ES-I3 (cell line): ENCODE measurements around the gene PLD5.
"Not testable (repeated sequence)": the region's sequence is repeated elsewhere in the genome, so short reads cannot be mapped to it uniquely, and the experiment has no call there.

Experiments
- H3K36me3 ChIP-seq: 2 replicates; pipeline ENCODE4 v1.6.1; 2013; ENCODE audit warnings: mild to moderate bottlenecking, low read length, control low read depth, moderate library complexity; ENCODE audit not compliant: insufficient read depth
- H3K4me1 ChIP-seq: 2 replicates; pipeline ENCODE4 v1.6.1; 2013; ENCODE audit warnings: mild to moderate bottlenecking, control low read depth, low read length; ENCODE audit not compliant: insufficient read depth
- H3K9ac ChIP-seq: 2 replicates; pipeline ENCODE4 v1.6.1; 2013; ENCODE audit warnings: low read depth, mild to moderate bottlenecking, low read length, moderate library complexity
- H3K9me3 ChIP-seq: 2 replicates; pipeline ENCODE4 v1.6.1; 2013; ENCODE audit warnings: mild to moderate bottlenecking, low read length, moderate library complexity; ENCODE audit not compliant: control insufficient read depth, insufficient read depth

The PLD5 gene

DNA sequence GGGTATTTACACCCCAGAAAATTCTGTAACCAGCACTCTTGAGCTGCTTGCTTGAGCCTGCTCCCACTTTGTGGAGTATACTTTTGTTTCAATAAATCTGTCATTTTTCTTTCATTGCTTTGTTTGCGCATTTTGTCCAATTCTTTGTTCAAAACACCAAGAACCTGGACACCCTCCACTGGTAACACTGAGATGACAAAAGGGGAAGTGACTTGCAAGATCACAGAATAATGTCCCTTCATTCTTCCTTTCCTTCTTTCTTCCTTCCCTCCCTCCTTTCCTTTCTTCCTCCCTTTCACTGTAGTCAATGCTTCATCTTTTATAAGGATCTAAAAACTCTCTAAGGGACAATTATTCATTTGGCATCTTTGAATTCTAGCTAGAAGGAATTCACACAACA is 391.1 kb downstream of the PLD5 start:
- H3K9ac ChIP-seq = no peak overlapping the region
- peaks cover 8% of the 10 kb centered on the region for H3K9me3 ChIP-seq
- H3K36me3 ChIP-seq = no peaks in the 10 kb centered on the region
- H3K4me1 ChIP-seq = no peaks in the 10 kb centered on the region

DNA sequence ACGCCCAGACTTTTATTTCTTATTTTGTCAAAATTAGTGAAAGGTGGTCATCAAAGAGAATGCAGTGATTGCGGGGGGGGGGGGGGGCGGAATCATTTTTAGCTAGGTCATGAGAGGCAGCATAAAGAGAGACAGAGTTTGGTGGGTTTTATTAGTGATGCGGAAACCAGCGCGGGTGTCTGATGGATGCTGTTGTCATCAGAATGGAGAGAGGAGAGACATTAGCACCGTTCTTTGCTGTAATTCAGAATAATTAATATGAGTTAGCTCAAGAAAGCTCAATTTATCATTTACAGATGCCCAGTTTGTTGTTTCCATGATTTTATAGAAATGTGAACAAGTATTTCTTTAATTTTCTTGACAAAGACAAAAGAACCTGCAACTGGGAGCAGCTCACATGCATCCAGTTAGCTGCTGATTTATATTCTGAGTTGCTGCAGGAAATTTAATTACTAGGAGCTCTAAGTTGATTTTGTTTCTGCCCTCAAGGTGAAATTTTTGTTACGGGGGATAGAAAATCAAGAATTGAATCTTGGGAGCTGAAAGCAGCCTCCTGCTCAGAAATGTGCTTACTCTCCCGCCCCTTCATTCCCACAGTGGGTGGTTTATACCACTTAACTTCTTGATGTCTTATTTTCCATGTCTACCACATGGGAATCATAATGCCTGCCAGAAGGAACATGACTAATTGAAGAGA is 392.2 kb downstream of the PLD5 start:
- Histone ChIP-seq H3K9ac (no peak overlapping the region), H3K4me1 (no peaks in the 10 kb centered on the region), H3K9me3 (peaks cover 6% of the 10 kb centered on the region), H3K36me3 (no peaks in the 10 kb centered on the region)

DNA sequence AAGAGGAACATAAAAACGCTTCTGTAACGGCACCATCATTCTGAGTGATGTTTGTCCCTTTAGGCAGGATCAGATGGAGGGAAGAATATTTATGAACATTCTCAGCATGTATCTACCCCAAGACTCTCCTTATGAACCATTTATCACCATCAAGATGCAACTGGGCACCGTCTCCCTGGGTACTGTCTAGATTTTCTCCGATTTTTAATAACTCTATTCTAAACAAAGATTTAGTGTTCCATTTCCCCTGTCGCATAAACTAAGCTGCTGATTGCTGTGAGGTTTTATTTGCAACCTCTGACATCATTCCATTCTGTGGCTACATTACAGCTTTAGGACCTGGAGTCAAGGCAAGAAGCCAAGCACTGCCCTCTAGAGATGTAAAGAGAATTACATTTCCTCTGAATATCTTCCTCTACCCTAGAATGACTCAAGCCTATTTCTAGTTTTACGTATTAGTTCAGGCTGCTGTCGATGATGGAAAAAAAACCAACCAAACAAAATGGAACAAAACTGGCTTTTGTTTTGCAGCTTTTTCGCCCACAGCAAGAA is 395.5 kb downstream of the PLD5 start:
- no peaks in the 10 kb centered on the region for H3K9me3 ChIP-seq
- no peaks in the 10 kb centered on the region for H3K4me1 ChIP-seq
- no peaks in the 10 kb centered on the region for H3K36me3 ChIP-seq
- H3K9ac ChIP-seq = no peak overlapping the region

DNA sequence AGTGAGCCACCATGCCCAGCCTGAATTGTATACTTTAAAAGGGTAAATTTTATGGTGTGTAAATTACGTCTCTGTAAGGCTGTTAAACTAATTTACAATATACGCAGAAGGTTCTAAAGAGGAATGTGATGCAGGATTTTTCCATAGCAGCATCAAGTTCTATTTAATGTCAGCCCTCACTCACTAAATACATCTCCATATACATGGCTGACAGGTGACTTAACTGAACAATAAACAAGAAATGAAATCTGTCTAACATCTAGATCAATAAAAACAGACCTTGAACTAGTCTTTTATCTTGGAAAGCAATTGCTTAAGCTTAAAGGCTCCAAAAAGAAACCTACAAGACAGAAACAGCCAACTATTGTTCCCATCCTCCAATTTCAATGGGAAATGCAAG is 404.1 kb downstream of the PLD5 start:
- Histone ChIP-seq H3K9me3 (no peaks in the 10 kb centered on the region), H3K36me3 (no peaks in the 10 kb centered on the region), H3K9ac (no peak overlapping the region), H3K4me1 (no peaks in the 10 kb centered on the region)

DNA sequence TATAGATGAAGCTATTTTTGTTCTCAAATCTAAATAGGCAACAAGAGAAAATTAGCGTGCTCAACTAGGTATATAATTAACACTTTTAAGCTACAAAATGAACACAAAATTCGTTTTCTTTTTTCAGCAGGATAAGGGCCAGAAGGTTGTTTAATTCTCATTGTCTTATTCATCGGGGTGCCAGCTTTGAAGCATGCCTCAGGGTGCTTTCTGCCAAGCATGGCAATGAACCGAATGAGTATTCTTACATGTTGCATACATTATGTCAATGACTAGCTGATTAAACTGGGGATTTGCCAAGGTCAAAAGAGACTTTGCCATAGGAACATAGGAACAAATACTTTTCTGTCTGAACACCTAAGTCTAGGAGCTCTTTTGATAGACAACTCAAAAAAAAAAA is 423.6 kb downstream of the PLD5 start:
- no peak overlapping the region for H3K9ac ChIP-seq
- H3K9me3 ChIP-seq = no peaks in the 10 kb centered on the region
- no peaks in the 10 kb centered on the region for H3K4me1 ChIP-seq
- no peaks in the 10 kb centered on the region for H3K36me3 ChIP-seq

DNA sequence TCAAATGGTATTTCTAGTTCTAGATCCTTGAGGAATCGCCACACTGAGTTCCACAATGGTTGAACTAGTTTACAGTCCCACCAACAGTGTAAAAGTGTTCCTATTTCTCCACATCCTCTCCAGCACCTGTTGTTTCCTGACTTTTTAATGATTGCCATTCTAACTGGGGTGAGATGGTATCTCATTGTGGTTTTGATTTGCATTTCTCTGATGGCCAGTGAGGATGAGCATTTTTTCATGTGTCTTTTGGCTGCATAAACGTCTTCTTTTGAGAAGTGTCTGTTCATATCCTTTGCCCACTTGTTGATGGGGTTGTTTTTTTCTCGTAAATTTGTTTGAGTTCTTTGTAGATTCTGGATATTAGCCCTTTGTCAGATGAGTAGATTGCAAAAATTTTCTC is 427.2 kb downstream of the PLD5 start:
- not testable (repeated sequence) for H3K4me1 ChIP-seq, H3K9ac ChIP-seq, H3K9me3 ChIP-seq, H3K36me3 ChIP-seq

DNA sequence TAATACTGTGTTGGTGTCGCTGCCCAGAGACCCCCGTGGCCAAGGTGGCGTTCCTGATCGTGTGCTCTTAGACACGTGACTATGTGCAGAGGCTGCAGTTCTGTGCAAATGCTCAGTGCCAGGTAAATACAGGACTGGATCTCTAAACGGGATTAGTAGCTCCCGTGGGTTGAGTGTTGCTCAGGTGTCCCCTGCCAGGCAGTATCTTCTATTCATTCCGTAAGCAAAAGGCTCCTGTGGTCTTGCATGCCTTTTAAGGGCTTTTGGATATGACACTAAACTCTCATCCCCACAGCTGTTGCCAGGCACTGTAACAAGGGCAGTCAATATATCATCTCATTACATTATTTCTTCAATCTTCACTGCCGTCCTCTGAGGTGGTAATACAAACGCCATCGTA is 431.4 kb downstream of the PLD5 start:
- Histone ChIP-seq H3K4me1 (no peaks in the 10 kb centered on the region), H3K36me3 (no peaks in the 10 kb centered on the region), H3K9me3 (no peaks in the 10 kb centered on the region), H3K9ac (no peak overlapping the region)

DNA sequence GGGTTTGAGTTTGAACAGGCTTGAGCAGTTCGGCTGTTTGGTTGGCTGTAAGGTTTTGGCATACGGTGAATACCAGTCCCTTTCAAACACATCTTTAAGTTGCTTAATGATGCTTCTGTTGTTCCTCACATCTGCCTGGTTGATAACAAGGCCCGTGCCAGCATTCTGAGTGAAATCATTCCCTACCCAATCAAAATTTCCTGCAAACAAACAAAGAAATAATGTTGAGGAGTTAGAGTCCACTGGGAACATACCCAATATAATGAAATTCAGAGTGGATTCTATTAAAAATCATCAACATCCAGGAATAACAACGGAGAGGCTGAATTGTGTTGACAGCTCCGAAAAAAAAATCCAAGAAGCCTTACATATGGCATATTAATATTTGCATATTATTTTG is 434.6 kb downstream of the PLD5 start:
- Histone ChIP-seq H3K9me3 (no peaks in the 10 kb centered on the region), H3K36me3 (no peaks in the 10 kb centered on the region), H3K4me1 (peaks cover 7% of the 10 kb centered on the region), H3K9ac (no peak overlapping the region)

DNA sequence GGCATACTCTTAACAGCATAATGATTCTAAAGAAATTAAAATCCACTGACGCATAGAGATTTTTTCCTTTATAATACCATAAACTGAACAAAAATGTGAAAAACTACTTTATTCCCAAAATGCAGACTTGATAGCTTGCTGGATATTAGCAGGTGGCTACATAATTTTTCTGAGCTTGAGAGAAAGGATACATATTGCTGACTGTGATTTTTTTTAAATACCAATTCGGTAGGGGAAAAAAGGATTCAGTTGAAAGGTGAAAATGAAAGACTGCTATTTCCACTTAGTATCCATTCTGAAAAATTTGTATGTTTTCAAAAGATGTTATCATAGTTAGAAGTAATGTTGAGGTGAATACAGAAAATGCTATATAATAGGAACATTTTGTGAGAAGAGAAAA is 435.6 kb downstream of the PLD5 start:
- H3K4me1 ChIP-seq = peaks cover 7% of the 10 kb centered on the region
- no peaks in the 10 kb centered on the region for H3K36me3 ChIP-seq
- no peaks in the 10 kb centered on the region for H3K9me3 ChIP-seq
- H3K9ac ChIP-seq = no peak overlapping the region

DNA sequence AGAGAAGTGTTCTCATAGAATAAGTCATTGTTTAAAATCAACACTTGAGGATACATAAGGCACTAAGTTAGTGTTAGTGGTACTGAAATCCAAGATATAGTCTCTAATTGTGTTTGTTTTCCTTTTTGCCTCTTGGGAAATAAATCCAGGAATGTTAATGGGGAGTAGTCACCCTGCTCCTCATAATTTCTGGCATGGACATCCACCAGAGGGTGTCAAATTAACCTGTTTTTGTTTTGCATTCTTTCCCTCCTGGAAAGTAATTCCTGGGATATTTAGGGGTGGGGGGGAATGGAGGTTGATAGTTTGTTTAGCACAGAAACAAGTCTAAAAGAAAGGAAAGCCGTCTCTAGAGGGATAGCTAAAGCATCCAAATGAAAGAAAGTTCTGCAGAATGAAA is 437.8 kb downstream of the PLD5 start:
- H3K4me1 ChIP-seq = peaks cover 7% of the 10 kb centered on the region
- H3K9ac ChIP-seq = no peak overlapping the region

DNA sequence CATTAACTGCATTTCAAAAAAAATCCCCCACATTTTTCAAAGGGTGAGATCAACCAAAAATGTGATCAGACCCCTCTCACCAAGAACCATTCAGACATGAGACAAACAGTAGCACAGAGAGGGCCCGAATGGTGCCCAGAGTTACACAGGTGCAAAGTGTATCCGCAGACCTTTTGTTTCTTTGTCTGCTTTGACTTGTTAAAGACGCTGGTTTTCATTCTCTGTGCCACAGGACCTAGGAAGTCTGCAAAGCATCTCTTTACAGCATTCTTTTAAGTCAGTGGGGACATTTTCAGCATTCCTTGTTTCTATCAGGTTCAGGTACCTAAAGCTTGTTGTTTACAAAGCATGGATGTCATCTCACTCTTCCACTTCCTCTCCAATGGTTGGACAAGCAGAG is 438.4 kb downstream of the PLD5 start:
- peaks cover 7% of the 10 kb centered on the region for H3K4me1 ChIP-seq
- H3K36me3 ChIP-seq = no peaks in the 10 kb centered on the region
- no peak overlapping the region for H3K9ac ChIP-seq
- H3K9me3 ChIP-seq = no peaks in the 10 kb centered on the region

More for the DNA sequence above, 437.8 kb downstream of the PLD5 start:
- Histone ChIP-seq H3K9me3 (no peaks in the 10 kb centered on the region), H3K36me3 (no peaks in the 10 kb centered on the region)

DNA sequence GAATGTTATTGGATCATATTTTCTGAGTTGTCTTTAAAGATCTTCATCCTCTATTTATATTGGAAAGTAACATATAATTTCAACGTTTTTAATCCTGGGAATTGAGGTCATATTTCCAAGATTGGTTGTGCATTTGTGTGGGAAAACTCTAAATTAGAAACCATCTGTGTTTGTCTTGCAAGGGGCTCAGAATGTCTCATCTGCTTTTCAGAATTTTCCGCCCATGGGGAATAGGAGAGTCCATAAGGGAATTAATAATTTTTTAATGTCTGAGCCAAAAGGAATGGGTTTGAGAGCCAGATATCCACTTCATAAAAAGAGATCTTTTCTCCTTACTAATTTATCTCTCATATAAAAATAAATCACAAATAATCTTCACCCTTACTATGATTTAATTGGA is 440.8 kb downstream of the PLD5 start:
- no peaks in the 10 kb centered on the region for H3K9me3 ChIP-seq
- no peaks in the 10 kb centered on the region for H3K36me3 ChIP-seq

DNA sequence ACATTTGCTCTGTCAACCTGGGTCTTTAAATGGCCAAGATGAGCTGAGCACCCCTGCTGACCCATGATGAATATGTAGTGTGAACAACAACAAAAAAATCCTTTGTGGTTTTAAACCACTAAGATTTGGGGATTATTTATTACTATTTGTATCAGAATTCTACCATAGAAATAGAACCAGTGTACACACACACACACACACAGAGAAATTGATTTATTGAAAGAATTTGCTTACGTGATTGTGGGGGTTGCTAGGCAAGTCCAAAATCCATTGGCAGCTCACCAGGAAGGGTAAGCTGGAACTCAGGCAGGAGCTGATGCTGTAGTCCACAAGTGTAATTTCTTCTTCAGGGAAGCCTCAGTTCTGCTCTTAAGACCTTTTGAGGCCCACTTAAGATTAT is 443.1 kb downstream of the PLD5 start:
- no peak overlapping the region for H3K9ac ChIP-seq
- H3K4me1 ChIP-seq = peaks cover 3% of the 10 kb centered on the region
- no peaks in the 10 kb centered on the region for H3K9me3 ChIP-seq
- H3K36me3 ChIP-seq = no peaks in the 10 kb centered on the region

More for the DNA sequence above, 440.8 kb downstream of the PLD5 start:
- Histone ChIP-seq H3K9ac (no peak overlapping the region), H3K4me1 (peaks cover 7% of the 10 kb centered on the region)

DNA sequence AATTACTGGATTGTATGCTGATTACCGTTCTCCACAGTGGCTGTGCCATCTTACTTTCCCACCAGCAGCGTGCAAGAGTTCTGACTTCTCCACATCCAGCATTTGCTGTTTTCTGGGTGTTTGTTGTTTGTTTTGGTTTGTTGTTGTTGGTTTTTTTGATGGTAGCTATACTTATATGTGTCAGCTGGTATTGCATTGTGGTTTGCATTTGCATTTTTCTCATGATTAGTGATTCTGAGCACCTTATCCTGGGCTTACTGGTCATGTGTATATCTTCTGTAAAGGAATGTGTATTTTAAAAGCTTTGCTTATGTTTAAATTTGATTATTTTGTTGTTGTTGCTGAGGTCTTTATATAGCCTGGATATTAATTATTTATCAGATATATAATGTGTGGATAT is 458.7 kb downstream of the PLD5 start:
- Histone ChIP-seq H3K4me1 (no peaks in the 10 kb centered on the region), H3K36me3 (no peaks in the 10 kb centered on the region), H3K9ac (no peak overlapping the region), H3K9me3 (no peaks in the 10 kb centered on the region)

DNA sequence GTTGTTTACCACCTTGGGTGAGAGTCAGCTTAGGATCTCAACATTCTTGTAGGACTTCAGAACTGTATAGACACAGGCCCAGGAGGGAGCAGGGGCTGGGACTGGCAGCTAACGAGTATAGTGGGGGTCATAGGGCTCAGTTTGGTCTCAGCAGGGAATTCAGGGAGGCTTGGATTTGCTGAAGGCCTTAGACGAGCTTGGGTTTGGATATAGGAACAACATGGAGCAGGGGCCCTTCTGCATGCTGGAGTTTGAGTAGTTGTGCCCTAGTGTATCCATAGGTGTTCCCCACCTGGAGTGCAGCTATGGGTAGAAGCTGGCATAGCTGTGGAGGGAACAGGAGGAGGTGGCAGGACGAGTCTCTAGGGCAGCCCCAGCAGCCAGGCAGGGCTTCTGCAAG is 462.2 kb downstream of the PLD5 start:
- Histone ChIP-seq H3K9ac (no peak overlapping the region), H3K9me3 (no peaks in the 10 kb centered on the region), H3K4me1 (no peaks in the 10 kb centered on the region), H3K36me3 (no peaks in the 10 kb centered on the region)
